Myocyte (in vitro differentiated cells): ENCODE results near the gene ADSL. TPM values are rescaled to one million over a fixed set of nuclear protein-coding genes. Genes with fewer than 3 reads are reported as not detected.

Source experiments
- DNase-seq: peaks from one replicate; pipeline ENCODE4 v3.0.0-alpha.2; 2012; ENCODE audit warnings: low read depth
- total RNA-seq: library from RNA; depleted of rRNA; stranded (reverse); fragments of >200 nt; gene quantifications from 2 replicates; pipeline ENCODE4 v1.2.3, GENCODE V29; 2014

The ADSL gene
- total RNA-seq, 1 donor from 2014 or later: 265 TPM

DNA sequence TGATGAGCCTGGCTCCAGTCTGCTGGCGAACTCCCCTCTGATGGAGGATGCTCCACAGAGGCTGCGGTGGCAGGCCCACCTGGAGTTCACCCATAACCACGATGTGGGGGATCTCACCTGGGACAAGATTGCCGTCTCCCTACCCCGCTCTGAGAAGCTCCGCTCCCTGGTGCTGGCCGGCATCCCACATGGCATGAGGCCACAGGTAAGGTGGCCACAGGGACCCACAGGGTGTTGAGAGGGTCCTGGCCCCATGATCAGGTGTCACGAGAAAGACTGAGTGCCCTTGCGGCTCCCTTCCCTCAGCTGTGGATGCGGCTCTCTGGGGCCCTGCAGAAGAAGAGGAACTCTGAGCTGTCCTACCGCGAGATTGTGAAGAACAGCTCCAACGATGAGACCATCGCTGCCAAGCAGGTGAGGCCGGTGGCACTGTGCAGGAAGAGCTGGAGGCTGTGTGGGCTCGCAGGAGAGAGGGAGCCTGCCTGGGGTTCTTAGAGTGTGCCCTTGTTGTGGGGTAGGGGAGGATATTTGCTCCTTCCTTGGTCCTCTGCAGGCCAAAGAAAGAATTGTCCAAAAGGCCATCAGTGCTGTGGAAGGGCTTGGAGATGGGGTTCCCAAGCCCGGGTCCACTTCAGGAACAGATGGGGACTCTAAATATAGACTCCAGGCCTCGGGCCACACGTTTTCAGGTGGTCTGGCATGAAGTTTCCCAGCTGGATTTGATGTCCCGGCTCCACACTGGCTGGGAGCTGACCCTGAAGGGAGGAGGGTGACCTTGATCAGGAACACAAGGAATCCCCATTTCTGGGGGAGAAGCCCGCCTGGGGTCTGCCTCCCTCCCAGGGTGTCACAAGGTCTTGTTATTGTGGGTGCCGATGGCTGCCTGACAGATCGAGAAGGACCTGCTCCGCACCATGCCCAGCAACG lies 58.2 kb downstream of the ADSL start:
- DNase-seq: no peak

DNA sequence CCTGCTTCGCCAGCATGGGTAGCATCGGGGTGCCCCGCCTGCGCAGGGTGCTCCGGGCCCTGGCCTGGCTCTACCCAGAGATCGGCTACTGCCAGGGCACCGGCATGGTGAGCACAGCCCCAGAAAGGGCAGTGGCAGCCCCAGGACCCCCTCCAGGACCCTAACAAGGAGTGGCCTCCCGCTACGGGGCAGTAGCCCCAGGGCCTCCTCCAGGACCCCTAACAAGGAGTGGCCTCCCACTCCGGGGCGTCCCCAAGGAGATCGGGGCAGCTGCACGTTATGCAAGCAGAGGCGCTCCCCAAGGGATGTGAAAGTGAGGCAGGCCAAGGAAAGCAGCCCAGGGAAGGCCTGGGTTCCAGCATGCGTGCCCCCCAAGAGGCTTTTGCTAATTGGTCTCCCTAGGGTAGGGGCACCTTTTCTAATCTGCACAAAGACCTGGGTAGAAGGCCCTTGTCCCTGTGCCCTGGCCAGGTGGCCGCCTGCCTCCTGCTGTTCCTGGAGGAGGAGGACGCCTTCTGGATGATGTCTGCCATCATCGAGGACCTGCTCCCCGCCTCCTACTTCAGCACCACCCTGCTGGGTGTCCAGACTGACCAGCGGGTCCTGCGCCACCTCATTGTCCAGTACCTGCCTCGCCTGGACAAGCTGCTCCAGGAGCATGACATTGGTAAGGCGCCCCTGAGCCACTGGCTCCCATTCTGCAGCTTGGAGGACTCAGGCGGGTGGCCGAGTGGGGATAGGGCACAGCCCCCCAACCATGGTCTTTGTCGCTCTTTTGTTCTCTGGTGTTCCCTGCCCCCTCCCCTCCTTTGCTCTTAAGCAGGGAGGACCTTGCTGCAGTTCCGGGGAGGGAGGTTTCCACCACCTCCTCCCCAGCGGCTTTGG lies 59.1 kb downstream of the ADSL start:
- no peak for DNase-seq

DNA sequence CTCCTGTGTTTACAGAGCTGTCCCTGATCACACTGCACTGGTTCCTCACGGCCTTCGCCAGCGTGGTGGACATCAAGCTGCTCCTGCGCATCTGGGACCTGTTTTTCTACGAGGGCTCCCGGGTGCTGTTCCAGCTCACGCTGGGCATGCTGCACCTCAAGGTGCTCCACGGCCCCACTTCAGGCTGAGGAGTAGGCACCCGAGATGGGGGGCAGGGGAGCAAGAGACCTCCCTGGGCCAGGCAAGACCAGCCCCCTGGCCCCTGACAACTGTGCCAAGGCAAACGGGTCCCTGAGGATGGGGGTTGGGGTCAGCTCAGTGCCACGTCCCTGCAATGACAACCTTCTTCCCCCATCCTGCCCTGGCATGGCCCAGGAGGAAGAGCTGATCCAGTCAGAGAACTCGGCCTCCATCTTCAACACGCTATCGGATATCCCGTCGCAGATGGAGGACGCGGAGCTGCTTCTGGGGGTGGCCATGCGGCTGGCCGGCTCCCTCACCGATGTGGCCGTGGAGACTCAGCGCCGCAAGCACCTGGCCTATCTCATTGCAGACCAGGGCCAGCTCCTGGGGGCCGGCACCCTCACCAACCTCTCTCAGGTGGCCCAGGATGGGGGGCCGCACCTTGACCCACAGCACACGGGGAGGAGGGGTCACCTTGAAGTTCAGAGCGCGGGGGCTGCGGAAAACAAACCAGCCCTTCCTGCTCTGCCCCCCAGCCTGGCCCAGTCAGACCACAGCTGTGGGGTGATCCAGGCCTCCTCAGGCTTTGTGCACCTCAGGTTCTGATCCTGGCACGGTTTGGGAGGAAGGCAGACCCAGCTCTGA lies 60.0 kb downstream of the ADSL start:
- DNase-seq: no peak

DNA sequence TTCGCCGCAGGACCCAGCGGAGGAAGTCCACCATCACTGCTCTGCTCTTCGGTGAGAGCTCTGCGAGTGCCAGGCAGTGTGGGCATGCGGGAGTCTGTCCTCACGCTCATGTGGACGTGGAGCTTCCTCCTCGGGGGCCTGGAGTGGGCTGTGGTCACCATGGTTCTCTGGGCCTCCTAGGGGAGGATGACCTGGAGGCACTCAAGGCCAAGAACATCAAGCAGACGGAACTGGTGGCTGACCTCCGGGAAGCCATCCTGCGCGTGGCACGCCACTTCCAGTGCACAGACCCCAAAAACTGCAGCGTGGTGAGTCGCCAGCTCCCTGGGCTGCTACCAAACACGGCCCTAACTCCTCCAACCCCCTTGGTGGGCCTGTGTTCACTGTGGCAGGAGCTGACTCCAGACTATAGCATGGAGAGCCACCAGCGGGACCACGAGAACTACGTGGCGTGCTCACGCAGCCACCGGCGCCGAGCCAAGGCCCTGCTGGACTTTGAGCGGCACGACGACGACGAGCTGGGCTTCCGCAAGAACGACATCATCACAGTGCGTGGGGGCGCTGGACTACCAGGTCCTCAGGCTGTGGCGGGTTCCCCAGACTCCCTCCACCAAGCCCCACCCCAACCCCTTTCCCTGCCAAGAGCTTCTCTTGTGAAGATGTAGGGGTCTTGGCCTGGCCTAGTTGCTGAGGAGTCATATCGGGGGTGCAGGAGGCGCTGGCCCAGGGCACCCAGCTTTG lies 60.9 kb downstream of the ADSL start:
- no peak for DNase-seq

DNA sequence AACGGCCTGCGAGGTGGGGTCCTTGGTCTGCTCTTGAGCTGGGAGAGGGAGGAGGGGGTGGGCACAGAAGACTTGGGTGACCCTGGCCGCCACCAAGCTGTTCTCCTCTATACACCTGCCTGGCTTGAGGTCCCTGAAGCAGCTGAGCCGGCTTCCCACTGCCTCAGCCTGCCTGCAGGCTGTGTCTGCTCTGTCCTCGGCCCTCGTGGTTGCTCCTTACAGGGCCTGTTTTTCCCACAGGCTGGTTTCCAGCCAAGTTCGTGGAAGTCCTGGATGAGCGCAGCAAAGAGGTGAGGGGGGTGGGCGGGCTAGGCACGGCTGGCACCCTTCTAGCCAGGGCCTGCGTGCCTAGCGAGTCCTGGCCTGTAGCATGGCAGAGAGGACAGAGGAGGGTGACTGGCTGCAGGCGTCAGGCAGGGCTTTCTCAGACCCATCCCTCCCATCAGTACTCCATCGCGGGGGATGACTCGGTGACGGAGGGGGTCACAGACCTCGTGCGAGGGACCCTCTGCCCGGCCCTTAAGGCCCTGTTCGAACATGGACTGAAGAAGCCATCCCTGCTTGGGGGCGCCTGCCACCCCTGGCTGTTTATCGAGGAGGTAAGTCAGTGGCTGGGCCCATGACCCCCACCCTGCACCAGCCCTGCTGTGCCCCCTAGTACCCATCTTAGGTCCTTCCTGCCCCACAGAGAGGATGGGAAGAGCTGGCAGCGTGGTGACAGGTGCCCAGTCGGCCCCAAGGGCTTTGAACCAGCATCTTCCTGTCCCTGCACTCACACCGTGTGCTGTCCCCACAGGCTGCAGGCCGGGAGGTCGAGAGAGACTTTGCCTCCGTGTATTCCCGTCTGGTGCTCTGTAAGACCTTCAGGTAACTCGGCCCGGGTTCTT lies 61.8 kb downstream of the ADSL start:
- DNase-seq: no peak

DNA sequence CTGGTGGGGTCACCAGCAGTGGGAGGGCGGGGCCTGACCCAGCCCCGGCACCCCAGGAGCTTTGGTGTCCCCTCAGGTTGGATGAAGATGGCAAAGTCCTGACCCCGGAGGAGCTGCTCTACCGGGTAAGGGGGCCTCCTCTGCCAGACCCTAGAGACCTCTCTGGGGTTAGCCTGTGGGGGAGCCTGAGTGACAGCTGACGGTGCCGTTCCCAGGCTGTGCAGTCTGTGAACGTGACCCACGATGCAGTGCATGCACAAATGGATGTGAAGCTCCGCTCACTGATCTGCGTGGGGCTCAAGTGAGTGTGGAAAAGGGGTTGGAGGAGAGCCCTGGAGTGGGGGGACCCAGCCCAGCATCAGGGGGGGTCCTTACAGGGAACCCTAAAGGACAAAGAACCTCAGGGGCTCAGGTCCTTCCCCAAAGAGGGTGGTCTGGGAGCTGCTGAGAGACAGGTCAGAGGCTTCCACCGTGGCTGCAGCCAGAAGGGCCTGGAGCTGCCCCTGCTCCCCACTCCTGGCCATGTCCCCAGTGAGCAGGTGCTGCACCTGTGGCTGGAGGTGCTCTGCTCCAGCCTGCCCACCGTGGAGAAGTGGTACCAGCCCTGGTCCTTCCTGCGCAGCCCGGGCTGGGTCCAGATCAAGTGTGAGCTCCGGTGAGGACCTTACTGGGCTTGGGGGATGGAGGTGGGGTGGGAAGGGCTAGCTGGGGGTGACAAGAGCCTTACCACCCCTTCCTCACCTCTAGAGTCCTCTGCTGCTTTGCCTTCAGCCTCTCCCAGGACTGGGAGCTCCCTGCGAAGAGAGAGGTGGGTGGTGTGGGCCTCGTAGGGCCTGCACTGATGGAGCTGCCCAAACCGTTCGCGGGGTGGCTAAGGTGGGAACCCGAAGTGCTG lies 62.7 kb downstream of the ADSL start:
- no peak for DNase-seq

DNA sequence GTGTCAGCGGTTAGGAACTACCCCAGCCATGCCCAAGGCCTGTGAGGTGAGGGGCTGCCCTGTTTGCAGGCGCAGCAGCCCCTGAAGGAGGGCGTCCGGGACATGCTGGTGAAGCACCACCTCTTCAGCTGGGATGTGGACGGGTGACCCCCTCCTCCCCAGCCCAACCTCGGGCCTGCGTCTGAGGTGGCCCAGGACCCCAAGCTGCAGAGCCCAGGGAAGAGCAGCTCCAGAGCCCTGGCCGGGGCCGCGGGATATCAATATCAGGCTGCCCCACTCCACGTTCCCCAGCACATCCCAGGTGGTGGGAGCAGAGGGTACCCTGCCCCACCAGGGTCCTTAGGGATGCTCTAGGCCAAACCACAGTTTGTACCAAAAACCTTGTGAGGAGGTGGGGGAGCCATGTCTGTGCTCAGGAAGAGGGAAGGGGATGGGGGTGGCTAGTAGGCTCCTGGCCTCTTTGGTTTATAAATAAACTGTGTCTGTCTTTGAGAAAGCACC lies 63.4 kb downstream of the ADSL start:
- no peak for DNase-seq

DNA sequence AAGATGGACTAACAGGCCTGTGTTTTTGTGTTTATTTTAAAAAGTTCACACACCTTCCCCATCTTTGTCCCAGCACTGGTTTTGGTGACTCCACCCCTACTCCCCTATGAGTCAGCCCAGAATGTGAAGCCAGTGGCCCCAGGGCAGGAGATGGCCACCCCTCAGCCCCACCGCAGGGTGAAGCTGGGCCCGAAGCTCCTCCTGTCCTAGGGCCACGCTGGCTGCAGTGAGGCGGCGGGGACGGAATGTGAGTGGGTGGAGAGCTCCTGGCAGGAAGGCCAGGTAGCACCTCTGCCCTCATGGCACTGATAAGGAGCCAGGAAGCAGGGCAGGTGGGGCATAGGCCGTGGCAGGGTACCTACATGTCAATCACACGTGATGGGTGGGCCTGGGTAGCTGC lies 64.0 kb downstream of the ADSL start:
- DNase-seq: no peak

DNA sequence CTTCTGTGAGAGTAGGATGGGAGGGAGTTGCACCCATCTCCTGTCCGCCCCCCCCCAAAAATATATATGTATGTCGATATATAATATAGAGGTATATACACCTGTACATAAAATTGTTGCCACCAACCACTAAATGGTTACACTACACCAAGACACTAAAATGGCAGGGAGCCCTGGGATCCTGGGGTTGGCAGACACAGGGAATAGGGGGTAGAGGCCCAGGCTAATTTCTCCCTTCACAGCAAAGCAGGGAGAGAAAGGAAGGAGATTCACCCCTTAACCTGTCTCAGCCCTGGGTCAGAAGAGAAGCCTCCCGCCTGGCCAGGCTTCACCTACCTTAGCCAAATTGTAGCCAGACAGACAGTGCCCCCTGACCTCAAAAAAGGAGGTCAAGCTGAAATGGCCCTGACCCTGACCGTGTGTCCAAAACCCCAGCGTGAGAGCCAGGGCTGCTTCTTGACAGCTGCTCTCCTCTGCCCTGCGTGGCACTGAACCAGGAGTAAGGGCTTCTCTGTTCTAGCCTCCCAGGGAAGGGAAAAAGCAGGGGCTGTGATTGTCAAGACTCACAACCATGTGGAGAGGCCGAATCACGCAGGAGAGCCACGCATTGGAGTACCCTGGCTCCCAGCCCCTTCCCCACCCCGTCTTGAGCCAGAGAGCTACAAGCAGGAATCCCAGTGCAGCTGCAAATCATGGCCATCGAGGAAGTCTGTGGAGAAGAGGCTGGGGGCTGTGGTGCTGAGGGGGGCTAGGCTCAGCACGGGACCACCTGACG lies 64.6 kb downstream of the ADSL start:
- DNase-seq: no peak

DNA sequence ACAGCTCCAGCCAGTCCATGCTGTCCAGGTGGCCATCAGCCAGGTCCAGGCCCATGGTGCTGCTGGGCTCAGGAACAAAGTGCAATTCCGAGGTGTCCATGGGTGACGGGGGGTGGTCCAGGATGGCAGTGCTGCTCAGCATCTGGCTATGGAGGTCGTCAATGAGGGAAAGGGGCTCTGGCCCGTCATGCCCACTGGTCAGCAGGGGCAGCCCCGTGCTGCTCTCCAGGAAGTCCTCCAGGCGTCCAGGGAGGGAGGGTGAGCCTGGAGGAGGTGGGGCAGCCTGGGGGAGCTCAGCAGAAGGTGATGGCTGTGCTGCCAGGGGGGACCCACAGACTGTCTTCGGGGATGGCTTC lies 65.2 kb downstream of the ADSL start:
- no peak for DNase-seq

DNA sequence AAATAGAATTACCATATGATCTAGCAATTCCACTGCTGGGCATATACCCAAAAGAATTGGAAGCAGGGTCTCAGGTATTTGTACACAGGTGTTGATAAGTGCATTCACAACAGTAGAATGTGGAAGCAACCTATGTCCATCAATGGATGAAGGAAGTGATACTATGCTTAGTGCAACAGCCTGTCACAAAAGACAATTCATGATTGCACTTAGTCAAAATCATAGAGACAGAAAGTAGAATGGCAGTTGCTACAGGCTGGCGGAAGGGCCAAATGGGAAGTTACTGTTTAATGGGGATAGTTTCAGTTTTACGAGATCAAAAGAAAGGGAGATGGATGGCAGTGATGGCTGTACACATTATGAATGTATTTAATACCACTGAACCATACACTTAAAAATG lies 66.1 kb downstream of the ADSL start:
- no peak for DNase-seq

DNA sequence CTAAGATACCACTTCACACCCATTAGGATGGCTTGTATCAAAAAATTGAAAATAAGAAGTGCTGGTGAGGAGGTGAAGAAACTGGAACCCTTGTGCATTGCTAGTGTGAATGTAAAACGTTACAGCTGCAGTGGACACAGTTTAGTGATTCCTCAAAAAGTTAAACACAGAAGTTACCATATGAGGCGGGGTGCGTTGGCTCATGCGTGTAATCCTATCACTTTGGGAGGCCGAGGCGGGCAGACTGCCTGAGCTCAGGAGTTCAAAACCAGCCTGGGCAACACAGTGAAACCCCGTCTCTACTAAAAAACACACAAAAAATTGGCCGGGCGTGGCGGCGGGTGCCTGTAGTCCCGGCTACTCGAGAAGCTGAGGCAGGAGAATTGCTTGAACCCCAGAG lies 67.6 kb downstream of the ADSL start:
- no peak for DNase-seq

DNA sequence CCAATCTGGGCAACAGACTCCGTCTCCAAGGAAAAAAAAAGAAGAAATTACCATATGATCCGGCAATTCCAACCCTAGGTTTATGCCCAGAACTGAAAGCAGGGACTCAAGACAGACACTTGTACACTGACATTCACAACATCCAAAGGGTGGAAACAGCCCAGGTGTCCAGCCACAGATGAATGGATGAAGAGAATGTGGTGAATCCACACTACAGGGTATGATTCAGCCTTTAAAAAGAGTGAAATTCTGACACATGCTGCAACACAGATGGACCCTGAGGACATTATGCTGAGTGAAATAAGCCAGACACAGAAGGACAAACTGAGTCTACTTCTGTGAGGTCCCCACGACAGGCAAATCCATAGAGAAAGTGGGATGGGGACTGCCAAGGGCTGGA lies 68.0 kb downstream of the ADSL start:
- no peak for DNase-seq

DNA sequence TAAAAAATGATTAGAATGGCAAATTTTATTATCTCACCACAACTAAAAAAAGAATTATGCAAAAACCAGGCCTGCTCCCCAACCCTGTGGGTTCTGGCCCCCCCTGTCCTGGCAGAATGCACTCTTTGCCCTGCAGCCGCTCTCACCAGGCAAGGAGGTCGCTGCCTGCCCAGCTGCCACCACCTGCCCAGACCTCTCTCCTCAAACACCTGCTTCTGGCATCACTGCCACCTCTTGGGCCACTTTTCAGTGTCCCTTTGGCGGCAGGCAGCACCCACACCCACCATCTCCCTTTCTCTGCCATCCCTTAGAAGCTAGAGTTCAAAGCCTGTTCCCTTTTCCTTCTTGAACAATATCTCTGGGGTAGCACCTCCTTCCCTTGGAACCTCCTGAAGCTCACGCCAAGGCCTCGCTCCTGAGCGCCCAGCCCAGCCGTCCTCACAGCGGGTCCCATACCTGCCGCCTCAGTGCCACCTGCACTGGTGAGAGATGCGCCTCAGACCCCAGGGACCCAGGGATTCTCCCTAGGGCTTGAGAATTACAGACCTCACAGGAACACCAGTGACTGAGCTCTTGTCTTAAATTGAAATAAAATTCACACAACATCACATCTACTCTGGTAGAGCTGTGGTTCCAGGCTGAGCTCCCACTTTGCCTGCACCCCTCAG lies 68.7 kb downstream of the ADSL start:
- DNase-seq: no peak

DNA sequence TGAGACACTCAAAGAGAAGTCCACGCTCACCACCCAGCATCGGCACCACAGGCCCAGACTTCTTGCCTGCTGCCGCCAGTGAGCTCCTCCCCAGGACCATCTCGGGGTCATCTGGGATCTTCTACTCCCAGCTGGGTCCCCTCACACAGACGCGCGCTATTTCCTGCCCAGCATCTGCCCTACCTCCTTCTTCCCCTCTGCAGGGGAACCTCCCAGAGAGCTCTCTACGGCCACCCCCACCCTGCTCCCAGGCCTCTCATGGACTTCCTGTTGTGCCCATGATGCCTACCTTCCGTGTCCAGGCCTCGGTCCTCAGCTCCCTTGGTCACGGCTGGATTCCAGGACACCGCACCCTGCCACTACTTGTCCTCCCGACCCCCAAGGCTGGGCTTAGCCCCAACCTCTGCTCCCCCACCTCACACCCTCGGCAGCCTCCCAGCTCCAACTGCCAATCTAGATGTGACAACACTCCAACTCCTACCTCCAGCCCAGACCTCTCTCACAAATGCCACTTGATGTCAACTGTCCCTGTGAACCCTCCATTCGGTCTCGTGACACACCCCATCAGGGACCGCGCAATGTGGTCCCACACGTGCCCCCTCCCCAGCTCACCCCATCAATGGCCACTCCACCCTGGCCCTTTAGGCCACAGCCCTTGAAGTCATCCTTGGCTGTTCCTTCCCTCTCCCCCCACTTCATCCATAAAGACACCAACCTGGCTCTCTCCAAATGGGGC lies 69.4 kb downstream of the ADSL start:
- DNase-seq: no peak

DNA sequence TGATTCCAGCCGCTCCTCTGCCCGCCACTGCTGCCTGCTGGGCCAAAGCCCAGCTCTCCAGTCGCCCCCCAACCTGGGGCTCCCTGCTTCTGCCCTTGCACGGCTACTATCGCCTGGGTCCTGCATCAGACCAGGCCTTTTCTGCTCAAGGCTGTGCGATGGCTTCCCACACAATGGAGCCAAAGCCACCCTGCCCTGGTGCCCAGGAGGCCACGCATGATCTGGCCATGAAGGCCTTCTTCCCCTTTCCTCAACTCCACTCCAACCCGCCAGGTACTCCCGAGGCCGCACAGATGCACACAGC lies 69.9 kb downstream of the ADSL start:
- no peak for DNase-seq

DNA sequence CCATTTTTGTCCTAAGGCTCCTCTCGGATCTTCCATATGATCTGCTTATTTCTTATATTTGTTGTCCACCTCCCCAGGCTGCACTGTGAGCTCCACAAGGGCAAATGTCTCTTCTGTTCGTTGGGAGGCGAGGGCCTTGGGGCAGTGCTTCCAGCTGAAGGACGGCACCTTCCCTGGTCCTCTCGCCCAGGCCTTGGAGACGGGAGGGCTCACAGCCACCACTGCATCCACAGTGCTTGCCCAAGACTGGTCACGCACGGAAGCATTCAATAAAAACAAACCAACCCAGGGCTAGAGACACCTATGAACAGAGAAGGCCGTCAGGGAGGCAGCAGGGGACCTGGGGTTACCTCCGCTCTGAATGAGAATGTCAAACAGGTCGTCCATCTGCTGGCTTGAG lies 70.3 kb downstream of the ADSL start:
- no peak for DNase-seq
